ENCODE results near the gene ERBIN. TPM values are rescaled to one million over a fixed set of nuclear protein-coding genes. Genes with fewer than 3 reads are reported as not detected.
"Not testable (repeated sequence)": the region's sequence is repeated elsewhere in the genome, so short reads cannot be mapped to it uniquely, and the experiment has no call there.

Gene ERBIN
- total RNA-seq, 2 donors from 2014 or later = 17.8 to 52.7 TPM

- WGBS, 2 donors = 58 to 61% methylated on average over 2 of the region's 2 CpGs
- no peak for DNase-seq
- no peak for TF ChIP-seq POLR2A (IDR thresholded peaks at IDR 0.05)
- no peak for TF ChIP-seq CTCF (IDR thresholded peaks at IDR 0.05)
- Histone ChIP-seq H3K36me3 (replicated peaks in 1 of 2; ENCODE audit: insufficient read depth in 1 of 2, low read depth in 2 of 2) (no peaks in the 10 kb centered on the region), H3K27me3 (no peaks in the 10 kb centered on the region), H3K9me3 (no peaks in the 10 kb centered on the region), H3K4me3 (no peak overlapping the region), H3K4me1 (no peaks in the 10 kb centered on the region), H3K27ac (no peak overlapping the region)
- ATAC-seq = no peak
- intact Hi-C loops (cut with DNase I) = no loop called here
Observed at GRCh38 chr5:65882278-65882677, 44.1 kb upstream of the ERBIN start.

GRCh38 chr5:65883461-65883860 lies 42.9 kb upstream of the ERBIN start:
- H3K4me1 ChIP-seq = no peaks in the 10 kb centered on the region
- no peaks in the 10 kb centered on the region for H3K9me3 ChIP-seq
- H3K27ac ChIP-seq = no peak overlapping the region
- H3K4me3 ChIP-seq = no peak overlapping the region
- intact Hi-C loops (cut with DNase I) = no loop called here
- H3K36me3 ChIP-seq (replicated peaks in 1 of 2; ENCODE audit: insufficient read depth in 1 of 2, low read depth in 2 of 2) = no peaks in the 10 kb centered on the region
- TF ChIP-seq CTCF (IDR thresholded peaks at IDR 0.05) (no peak), POLR2A (IDR thresholded peaks at IDR 0.05) (no peak)
- DNase-seq (no peak), ATAC-seq (no peak)
- WGBS, 2 donors = 88 to 90% methylated on average over 4 of the region's 4 CpGs
- no peaks in the 10 kb centered on the region for H3K27me3 ChIP-seq

GRCh38 chr5:65886387-65886786 lies 40.0 kb upstream of the ERBIN start:
- intact Hi-C loops (cut with DNase I) = no loop called here
- Histone ChIP-seq H3K27ac (no peak overlapping the region), H3K27me3 (no peaks in the 10 kb centered on the region), H3K36me3 (replicated peaks in 1 of 2; ENCODE audit: insufficient read depth in 1 of 2, low read depth in 2 of 2) (no peaks in the 10 kb centered on the region), H3K9me3 (no peaks in the 10 kb centered on the region), H3K4me3 (no peak overlapping the region), H3K4me1 (no peaks in the 10 kb centered on the region)
- ATAC-seq (no peak), DNase-seq (no peak)
- TF ChIP-seq POLR2A (IDR thresholded peaks at IDR 0.05) = no peak
- TF ChIP-seq CTCF (IDR thresholded peaks at IDR 0.05) = no peak
- 56 to 59% methylated on average over 7 of the region's 7 CpGs for WGBS, 2 donors

GRCh38 chr5:65892024-65892423 lies 34.4 kb upstream of the ERBIN start:
- ATAC-seq; H3K9me3 ChIP-seq; H3K4me3 ChIP-seq; H3K36me3 ChIP-seq (replicated peaks in 1 of 2; ENCODE audit: insufficient read depth in 1 of 2, low read depth in 2 of 2); H3K4me1 ChIP-seq; H3K27me3 ChIP-seq; intact Hi-C loops (cut with DNase I); DNase-seq; H3K27ac ChIP-seq: not testable (repeated sequence)
- WGBS, 2 donors = 85 to 100% methylated on average over 2 of the region's 2 CpGs

GRCh38 chr5:65892801-65893200 lies 33.6 kb upstream of the ERBIN start:
- WGBS, 2 donors = 15 to 26% methylated on average over 1 of the region's 1 CpG
- no peak overlapping the region for H3K27ac ChIP-seq
- TF ChIP-seq POLR2A (IDR thresholded peaks at IDR 0.05) = no peak
- no peak for TF ChIP-seq CTCF (IDR thresholded peaks at IDR 0.05)
- ATAC-seq (no peak), DNase-seq (no peak)
- intact Hi-C loops (cut with DNase I) = no loop called here
- no peak overlapping the region for H3K4me3 ChIP-seq
- H3K36me3 ChIP-seq (replicated peaks in 1 of 2; ENCODE audit: insufficient read depth in 1 of 2, low read depth in 2 of 2) = no peaks in the 10 kb centered on the region
- no peaks in the 10 kb centered on the region for H3K4me1 ChIP-seq
- H3K9me3 ChIP-seq = no peaks in the 10 kb centered on the region
- no peaks in the 10 kb centered on the region for H3K27me3 ChIP-seq
